Measurements from ENCODE around the gene AMOTL2. TPM values are rescaled to one million over a fixed set of nuclear protein-coding genes. Genes with fewer than 3 reads are reported as not detected.

The AMOTL2 gene
- total and polyA plus RNA-seq, 9 of the 15 experiments (the other 6 are each of a cell fraction or from before 2014, with no cell fraction given) = 0.12 to 0.31 TPM; not detected in 7

GRCh38 chr3:134395103-134395502, 20.9 kb upstream of the AMOTL2 start (continued):
- TF ChIP-seq THRA (IDR thresholded peaks at IDR 0.05) = no peak
- no peak for TF ChIP-seq TCFL5 (CRISPR knock-in tag; conservative IDR thresholded peaks at IDR 0.05)
- no peak for TF ChIP-seq CBX5 (IDR thresholded peaks at IDR 0.05; ENCODE audit: borderline replicate concordance, low read depth)

- no peak overlapping the region for H3K9ac ChIP-seq (ENCODE audit: insufficient read depth in 1 of 2, low read depth in 2 of 2, low read length in 2 of 2)
- no peak for ATAC-seq
- H3K79me2 ChIP-seq (ENCODE audit: control insufficient read depth, insufficient read depth, low read length) = no peaks in the 10 kb centered on the region
- in situ Hi-C loops (cut with MboI) (no loop called here), intact Hi-C loops (cut with micrococcal nuclease) (loop anchor here (10.0 kb wide), 1 partner anchor 80 kb away; no protein-coding TSS in a partner anchor)
- peaks cover 0 to 36% of the 10 kb centered on the region in 2 experiments; a peak in 3 of 5 replicates for H3K27me3 ChIP-seq (ENCODE audit: control insufficient read depth in 2 of 2, insufficient read depth in 2 of 2, low read length in 2 of 2)
- no peaks in the 10 kb centered on the region for H3K9me3 ChIP-seq (replicated peaks; ENCODE audit: control insufficient read depth, insufficient read depth, low read depth, low read length)
- no peak overlapping the region for H2AFZ ChIP-seq (ENCODE audit: low read depth, low read length)
- DNase-seq (ENCODE audit: extremely low read depth in 1 of 4, low spot score in 3 of 4) = no peak
- ChIA-PET CTCF (ENCODE audit: low intra/inter-chr PET ratio) (no interaction called here), POLR2A (no interaction called here)
- FAIRE-seq = no peak
- no TSS peak for BruUV-seq (replicated peaks)
- no peaks in the 10 kb centered on the region for H3K36me3 ChIP-seq (ENCODE audit: control insufficient read depth, insufficient read depth, low read length)
- WGBS (ENCODE audit: insufficient coverage, low coverage, missing lambda C conversion rate) = 0% methylated on average over 3 of the region's 4 CpGs
- no peak overlapping the region for H3K27ac ChIP-seq (ENCODE audit: extremely low read depth, low read depth, low read length)
- no peaks in the 10 kb centered on the region for H3K4me1 ChIP-seq (replicated peaks in 1 of 2; ENCODE audit: control insufficient read depth in 2 of 2, insufficient read depth in 2 of 2, low read length in 2 of 2)
- no peak overlapping the region for H3K4me2 ChIP-seq (ENCODE audit: insufficient read depth, low read length)
- peaks cover 2% of the 10 kb centered on the region for H3K9me1 ChIP-seq (ENCODE audit: control insufficient read depth, insufficient read depth, low read length)
- no peak overlapping the region for H3K4me3 ChIP-seq
- no peaks in the 10 kb centered on the region for H4K20me1 ChIP-seq (replicated peaks; ENCODE audit: control insufficient read depth, insufficient read depth, low read length)
- TF ChIP-seq ZNF609 (CRISPR knock-in tag; IDR thresholded peaks at IDR 0.05; ENCODE audit: borderline replicate concordance) (no peak), ZFP30 (CRISPR knock-in tag; IDR thresholded peaks at IDR 0.05; ENCODE audit: borderline replicate concordance) (no peak), CBFB (CRISPR knock-in tag; IDR thresholded peaks at IDR 0.05) (no peak), MCM3 (IDR thresholded peaks at IDR 0.05) (no peak), PREB (CRISPR knock-in tag; IDR thresholded peaks at IDR 0.05) (no peak), GABPA (tag; conservative IDR thresholded peaks at IDR 0.05; ENCODE audit: low read depth) (no peak), RFX1 (IDR thresholded peaks at IDR 0.05) (no peak), JUNB (CRISPR knock-in tag; conservative IDR thresholded peaks at IDR 0.05) (no peak), GABPB1 (CRISPR knock-in tag; IDR thresholded peaks at IDR 0.05) (no peak), SOX6 (IDR thresholded peaks at IDR 0.05) (no peak), MCM5 (IDR thresholded peaks at IDR 0.05; ENCODE audit: low read depth) (no peak), ID3 (CRISPR knock-in tag; IDR thresholded peaks at IDR 0.05) (no peak), ID3 (tag; IDR thresholded peaks at IDR 0.05) (no peak)
Measured at GRCh38 chr3:134394380-134394779, 20.1 kb upstream of the AMOTL2 start.

Data from K562 (cell line).